Common myeloid progenitor, CD34-positive (primary cell): ENCODE measurements around the gene EPSTI1.

ENCODE experiments used
- CTCF ChIA-PET: fragments of 350-600 bp; sonication (Branson Sonifier 250); formaldehyde crosslinking; loops from one replicate; lab custom pipeline; 2021; ENCODE audit warnings: antibody characterized with exemption; lab: Charles Lee
- POLR2A ChIA-PET: fragments of 350-600 bp; sonication (Branson Sonifier 250); formaldehyde crosslinking; loops from one replicate; lab custom pipeline; 2021; ENCODE audit warnings: antibody characterized with exemption; lab: Charles Lee
- DNase-seq, 3 donors: peaks; one replicate each; pipeline versions ENCODE4 v3.0.0 to v3.0.0-alpha.2; 2013
- H3K27ac ChIP-seq, 2 experiments: 1 replicate in 1 of 2; 2 replicates in 1 of 2; pipeline ENCODE4 v1.7.0; 2013; ENCODE audit warnings: inconsistent platforms in 2 of 2, low read length in 2 of 2, mild to moderate bottlenecking in 2 of 2, low read depth in 1 of 2, moderate library complexity in 1 of 2; ENCODE audit not compliant: severe bottlenecking in 2 of 2, insufficient read depth in 1 of 2, poor library complexity in 1 of 2
- H3K27me3 ChIP-seq, 5 experiments: replicated peaks in 2 of 5; 1 replicate in 3 of 5; 2 replicates in 2 of 5; pipeline versions ENCODE4 v1.6.1 to v1.7.0; 2013; ENCODE audit warnings: low read length in 4 of 5, mild to moderate bottlenecking in 2 of 5, moderate library complexity in 2 of 5, inconsistent platforms in 1 of 5; ENCODE audit not compliant: insufficient read depth in 5 of 5, control insufficient read depth in 4 of 5
- H3K36me3 ChIP-seq, 4 experiments: 1 replicate in 2 of 4; 2 replicates in 2 of 4; pipeline versions ENCODE4 v1.6.1 to v1.7.0; 2013; ENCODE audit warnings: low read length in 3 of 4, control low read depth in 1 of 4, mild to moderate bottlenecking in 1 of 4; ENCODE audit not compliant: control insufficient read depth in 4 of 4, insufficient read depth in 4 of 4
- H3K4me1 ChIP-seq, 4 experiments: 1 replicate in 3 of 4; 2 replicates in 1 of 4; pipeline versions ENCODE4 v1.6.1 to v1.7.1; 2013; ENCODE audit warnings: low read length in 3 of 4, mild to moderate bottlenecking in 3 of 4, control low read depth in 1 of 4, inconsistent platforms in 1 of 4, moderate library complexity in 1 of 4; ENCODE audit not compliant: control insufficient read depth in 4 of 4, insufficient read depth in 4 of 4; ENCODE audit errors: control extremely low read depth in 1 of 4
- H3K4me3 ChIP-seq, 7 experiments: 1 replicate in 4 of 7; 2 replicates in 3 of 7; pipeline versions ENCODE4 v1.5.1 to v1.7.0; 2013; ENCODE audit warnings: mild to moderate bottlenecking in 7 of 7, low read length in 6 of 7, moderate library complexity in 6 of 7, inconsistent platforms in 2 of 7, low read depth in 2 of 7, control low read depth in 1 of 7; ENCODE audit not compliant: insufficient read depth in 4 of 7, control insufficient read depth in 1 of 7; ENCODE audit errors: extremely low read depth in 1 of 7
- H3K9me3 ChIP-seq, 5 experiments: 1 replicate in 4 of 5; 2 replicates in 1 of 5; pipeline versions ENCODE4 v1.6.1 to v1.7.1; 2013; ENCODE audit warnings: low read length in 4 of 5, mild to moderate bottlenecking in 2 of 5, inconsistent platforms in 1 of 5, low read depth in 1 of 5, moderate library complexity in 1 of 5; ENCODE audit not compliant: control insufficient read depth in 4 of 5, insufficient read depth in 2 of 5; ENCODE audit errors: control extremely low read depth in 1 of 5
- WGBS: methylation state at CpG from one replicate; pipeline ENCODE4 v1.1.5; 2013; ENCODE audit not compliant: insufficient coverage; 5-methylcytosine and 5-hydroxymethylcytosine counted together

EPSTI1 gene

DNA sequence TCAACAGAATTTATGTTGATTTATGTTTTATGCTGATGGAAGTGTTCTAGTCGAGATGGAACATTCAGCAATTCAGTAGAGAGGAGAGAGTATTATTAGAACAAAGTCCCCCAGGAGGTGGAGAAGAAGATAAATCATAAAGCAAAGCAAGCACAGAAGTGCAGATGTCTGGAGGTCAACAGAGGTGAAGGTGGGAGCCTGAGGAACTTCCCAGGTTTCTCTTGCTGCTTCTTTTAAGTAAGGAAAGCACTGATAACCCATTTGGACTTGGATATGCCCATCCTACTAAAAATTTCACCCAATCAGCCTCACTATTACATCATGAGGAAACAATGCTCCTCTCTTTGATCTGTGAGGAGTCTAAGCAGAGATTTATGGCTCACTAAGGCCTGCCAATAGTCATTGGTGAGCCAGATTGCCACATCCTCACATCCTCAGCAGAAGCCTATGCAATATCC is 98.8 kb downstream of the EPSTI1 start:
- Histone ChIP-seq H3K9me3 (no peaks in the 10 kb centered on the region), H3K4me3 (no peak overlapping the region), H3K27me3 (no peaks in the 10 kb centered on the region), H3K27ac (no peak overlapping the region), H3K36me3 (peaks cover 0 to 29% (median 17%) of the 10 kb centered on the region in 4 experiments), H3K4me1 (peaks cover 0 to 7% (median 0%) of the 10 kb centered on the region in 4 experiments)
- DNase-seq = no peak
- 80% methylated on average over 1 of the region's 1 CpG for WGBS
- ChIA-PET POLR2A (no interaction called here), CTCF (no interaction called here)

DNA sequence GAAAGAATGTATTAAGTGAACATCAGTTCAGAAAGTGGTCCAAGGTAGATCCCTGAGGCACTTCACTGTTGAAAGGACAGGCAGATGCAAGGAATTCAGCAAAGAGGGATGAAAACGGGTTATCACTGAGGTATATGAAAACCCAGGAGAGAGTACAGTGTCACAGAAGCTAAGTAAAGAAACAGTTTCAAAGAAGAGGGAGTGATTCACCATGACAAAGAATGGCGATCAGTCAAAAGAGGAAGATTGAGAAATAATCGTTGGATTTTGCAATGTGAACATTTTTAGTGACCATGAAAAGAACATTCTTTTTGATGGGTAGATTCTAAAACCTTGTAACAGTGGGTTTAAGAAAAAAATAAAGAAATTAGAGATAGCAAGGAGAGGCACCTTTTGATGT is 99.3 kb downstream of the EPSTI1 start:
- Histone ChIP-seq H3K36me3 (peaks cover 0 to 30% (median 17%) of the 10 kb centered on the region in 4 experiments), H3K9me3 (no peaks in the 10 kb centered on the region), H3K4me3 (no peak overlapping the region), H3K27ac (no peak overlapping the region), H3K4me1 (peaks cover 0 to 7% (median 0%) of the 10 kb centered on the region in 4 experiments), H3K27me3 (no peaks in the 10 kb centered on the region)
- POLR2A ChIA-PET = no interaction called here
- no peak for DNase-seq
- 95% methylated on average over 3 of the region's 3 CpGs for WGBS
- CTCF ChIA-PET = no interaction called here

DNA sequence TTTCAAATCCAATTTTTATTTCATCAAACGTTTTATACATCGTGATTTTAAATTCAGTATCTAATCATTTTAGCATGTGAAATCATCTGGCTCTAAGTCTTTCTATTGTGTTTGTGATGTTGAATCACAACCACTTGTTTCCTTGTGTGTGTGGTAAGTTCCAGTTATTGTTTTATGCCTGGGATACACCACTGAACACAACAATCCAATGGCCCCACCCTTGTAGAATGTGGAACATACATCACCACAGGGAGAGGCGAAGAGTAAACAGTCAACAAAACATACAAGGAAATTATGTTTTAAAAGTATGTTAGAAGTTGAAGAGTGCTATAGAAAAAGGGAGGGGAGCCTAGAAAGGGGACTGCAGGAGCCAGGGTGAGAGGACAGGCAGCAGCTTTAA is 100.5 kb downstream of the EPSTI1 start:
- no peak for DNase-seq
- no peaks in the 10 kb centered on the region for H3K9me3 ChIP-seq
- no CpG with 5 or more reads among the region's 3 CpGs for WGBS
- ChIA-PET CTCF (no interaction called here), POLR2A (no interaction called here)
- peaks cover 0 to 23% (median 20%) of the 10 kb centered on the region in 4 experiments for H3K36me3 ChIP-seq
- H3K4me1 ChIP-seq = peaks cover 0 to 7% (median 0%) of the 10 kb centered on the region in 4 experiments
- H3K27ac ChIP-seq = no peak overlapping the region
- no peaks in the 10 kb centered on the region for H3K27me3 ChIP-seq
- no peak overlapping the region for H3K4me3 ChIP-seq

DNA sequence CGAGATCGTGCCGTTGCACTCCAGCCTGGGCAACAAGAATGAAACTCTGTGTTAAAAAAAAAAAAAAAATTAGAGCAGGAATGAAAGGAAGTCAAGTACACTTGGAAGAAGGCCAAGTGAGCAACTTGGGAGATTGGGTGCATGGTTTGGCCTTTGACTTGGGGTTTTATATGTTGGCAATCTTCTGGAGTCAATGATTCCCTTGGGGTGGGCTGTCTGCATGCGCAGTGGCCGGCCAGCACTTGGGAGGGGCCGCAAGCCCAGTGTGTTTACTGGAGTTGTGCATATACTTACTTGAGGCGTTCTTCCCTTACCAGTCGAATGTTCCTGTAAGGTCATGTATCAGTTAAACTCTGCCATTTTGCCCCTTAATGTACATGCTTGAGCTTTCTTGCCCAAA is 106.7 kb downstream of the EPSTI1 start:
- DNase-seq = no peak
- peaks cover 0 to 15% (median 7%) of the 10 kb centered on the region in 4 experiments for H3K4me1 ChIP-seq
- H3K9me3 ChIP-seq = no peaks in the 10 kb centered on the region
- CTCF ChIA-PET = no interaction called here
- H3K4me3 ChIP-seq = no peak overlapping the region
- POLR2A ChIA-PET = no interaction called here
- WGBS = 97% methylated on average over 6 of the region's 8 CpGs
- no peak overlapping the region for H3K27ac ChIP-seq
- H3K27me3 ChIP-seq = no peaks in the 10 kb centered on the region
- H3K36me3 ChIP-seq = peaks cover 0 to 9% (median 5%) of the 10 kb centered on the region in 4 experiments

DNA sequence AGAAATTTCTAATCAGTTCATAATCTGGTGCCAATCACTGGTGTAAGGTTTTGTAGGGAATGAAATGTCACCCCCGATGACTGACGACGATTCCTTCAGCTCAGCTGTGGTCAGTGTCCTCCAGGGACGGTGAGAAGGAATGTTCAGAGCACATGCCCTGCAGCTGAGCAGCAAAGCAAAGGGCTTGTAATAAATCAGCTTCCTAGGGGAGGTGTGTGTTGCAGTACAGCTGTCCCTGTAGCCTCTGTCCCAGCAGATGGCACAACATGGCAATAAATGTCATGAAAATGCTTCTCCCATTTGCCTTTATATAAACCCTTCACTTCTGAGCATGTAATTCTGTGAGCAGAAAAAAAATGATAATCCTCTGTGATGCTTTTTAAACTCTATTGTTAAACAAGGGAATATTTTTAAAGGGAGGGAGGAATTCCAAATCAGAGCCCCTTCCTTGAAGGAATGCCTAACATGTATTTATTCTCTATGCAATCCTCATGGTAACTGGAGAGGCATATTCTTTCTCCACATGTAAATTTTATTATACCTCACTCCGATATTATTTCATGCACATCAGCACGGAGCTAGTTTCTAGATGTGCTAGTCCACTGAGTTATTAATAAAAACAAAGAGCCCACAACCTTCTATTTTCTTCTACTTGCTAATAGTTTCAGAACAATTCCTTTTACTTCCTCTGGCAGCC is 108.1 kb downstream of the EPSTI1 start:
- peaks cover 0 to 23% (median 11%) of the 10 kb centered on the region in 4 experiments for H3K4me1 ChIP-seq
- no peak overlapping the region for H3K27ac ChIP-seq
- WGBS = 62% methylated on average over 5 of the region's 6 CpGs
- POLR2A ChIA-PET = no interaction called here
- CTCF ChIA-PET = no interaction called here
- DNase-seq = peak in 2 of 3 donors; percentile 21 to 42
- H3K9me3 ChIP-seq = no peaks in the 10 kb centered on the region
- peaks cover 0 to 9% (median 5%) of the 10 kb centered on the region in 4 experiments for H3K36me3 ChIP-seq
- H3K27me3 ChIP-seq = no peaks in the 10 kb centered on the region
- H3K4me3 ChIP-seq = no peak overlapping the region

DNA sequence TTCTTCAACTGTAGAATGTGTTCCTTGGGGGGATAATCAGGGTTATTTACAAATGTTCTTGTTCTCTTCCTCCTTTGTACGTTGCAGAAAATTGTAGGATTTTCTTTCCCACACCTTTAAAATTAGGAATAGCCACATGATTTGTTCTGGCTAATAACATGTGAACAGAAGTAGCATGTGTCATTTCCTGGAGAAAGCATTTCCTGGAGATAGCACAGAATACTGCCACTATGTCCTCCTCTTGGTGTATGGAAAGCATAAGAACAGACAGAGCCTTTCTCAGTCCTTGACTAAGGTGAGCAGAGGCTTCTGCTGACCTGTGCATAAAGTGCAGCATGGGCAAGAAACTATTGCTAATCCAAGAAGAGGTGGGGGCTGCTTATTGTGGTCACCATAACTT is 108.9 kb downstream of the EPSTI1 start:
- no peak overlapping the region for H3K27ac ChIP-seq
- no peak for DNase-seq
- no peaks in the 10 kb centered on the region for H3K9me3 ChIP-seq
- H3K4me1 ChIP-seq = peaks cover 0 to 23% (median 11%) of the 10 kb centered on the region in 4 experiments
- H3K36me3 ChIP-seq = peaks cover 0 to 3% (median 1%) of the 10 kb centered on the region in 4 experiments
- CTCF ChIA-PET = no interaction called here
- no peaks in the 10 kb centered on the region for H3K27me3 ChIP-seq
- POLR2A ChIA-PET = no interaction called here
- WGBS = no CpG with 5 or more reads among the region's 1 CpG
- H3K4me3 ChIP-seq = no peak overlapping the region

DNA sequence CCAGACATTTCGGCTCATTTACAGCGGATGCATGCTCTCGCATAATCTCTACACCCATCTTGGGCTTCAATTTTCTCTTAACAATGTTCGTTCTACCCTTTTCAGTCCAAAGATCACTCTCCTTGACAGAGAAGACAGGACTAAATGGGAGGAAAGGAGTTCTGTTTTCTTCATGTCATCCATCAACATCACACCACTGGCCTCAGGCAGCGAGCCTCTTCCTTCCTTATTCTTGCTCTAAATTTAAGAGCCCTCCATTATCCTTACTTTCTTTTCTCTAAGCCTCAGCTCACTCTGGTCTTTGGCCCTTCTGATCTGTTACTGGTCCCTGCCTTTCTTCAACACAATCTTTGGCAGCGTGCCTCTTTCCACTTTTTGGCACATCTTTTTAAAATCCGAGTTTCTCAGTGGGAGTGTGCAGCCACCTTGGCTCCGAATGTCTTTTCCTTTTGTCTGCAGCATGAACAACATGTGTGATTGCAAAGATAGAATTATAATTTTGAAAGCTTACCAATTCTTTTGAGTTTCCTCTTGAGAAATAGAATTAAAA is 111.9 kb downstream of the EPSTI1 start:
- peaks cover 0 to 31% (median 11%) of the 10 kb centered on the region in 4 experiments for H3K4me1 ChIP-seq
- no peaks in the 10 kb centered on the region for H3K36me3 ChIP-seq
- WGBS = 0% methylated on average over 5 of the region's 8 CpGs
- peak overlapping the region in 6 of 7 experiments; percentile 4 to 57 (median 38) for H3K4me3 ChIP-seq
- H3K27ac ChIP-seq = no peak overlapping the region
- H3K9me3 ChIP-seq = no peaks in the 10 kb centered on the region
- CTCF ChIA-PET = no interaction called here
- DNase-seq = peak in 2 of 3 donors; percentile 46 to 57
- no peaks in the 10 kb centered on the region for H3K27me3 ChIP-seq
- POLR2A ChIA-PET = no interaction called here
